Neutrophil (primary cell): ENCODE data around the gene CNTN5.

Source experiments
- H3K27ac ChIP-seq: fragments of 200-600 bp; sonication (generic); 2 replicates; pipeline ENCODE4 v1.5.1; 2016; ENCODE audit warnings: mild to moderate bottlenecking, moderate library complexity
- H3K27me3 ChIP-seq: fragments of 200-600 bp; sonication (generic); 2 replicates; pipeline ENCODE4 v1.6.0; 2016; ENCODE audit warnings: mild to moderate bottlenecking
- H3K36me3 ChIP-seq: fragments of 200-600 bp; sonication (generic); 2 replicates; pipeline ENCODE4 v1.5.1; 2017
- H3K4me1 ChIP-seq, 2 experiments: fragments of 200-600 bp in 1 of 2; sonication (generic) in 1 of 2; 1 replicate in 1 of 2; 2 replicates in 1 of 2; pipeline versions ENCODE4 v1.5.1 to v1.6.1; 2013 to 2016; ENCODE audit warnings: low read depth in 1 of 2, low read length in 1 of 2, mild to moderate bottlenecking in 1 of 2, moderate library complexity in 1 of 2; ENCODE audit not compliant: control insufficient read depth in 1 of 2, insufficient read depth in 1 of 2
- H3K4me3 ChIP-seq, 2 experiments: fragments of 200-600 bp in 1 of 2; sonication (generic) in 1 of 2; 1 replicate in 1 of 2; 2 replicates in 1 of 2; pipeline ENCODE4 v1.5.1; 2013 to 2016; ENCODE audit warnings: low read depth in 1 of 2, low read length in 1 of 2, mild to moderate bottlenecking in 1 of 2, moderate library complexity in 1 of 2
- H3K9me3 ChIP-seq: fragments of 200-600 bp; sonication (generic); 2 replicates; pipeline ENCODE4 v1.5.1; 2016
- CTCF ChIP-seq: fragments of 200-600 bp; sonication (generic); IDR thresholded peaks from 2 replicates; pipeline ENCODE4 v1.5.1; 2016; ENCODE audit warnings: antibody characterized with exemption

Gene CNTN5

GRCh38 chr11:100354736-100355135, 1334.0 kb downstream of the CNTN5 start:
- no peak overlapping the region for H3K4me3 ChIP-seq
- no peak overlapping the region for H3K27ac ChIP-seq
- H3K4me1 ChIP-seq, result no peaks in the 10 kb centered on the region
- no peaks in the 10 kb centered on the region for H3K9me3 ChIP-seq
- no peaks in the 10 kb centered on the region for H3K27me3 ChIP-seq
- no peak for TF ChIP-seq CTCF
- no peaks in the 10 kb centered on the region for H3K36me3 ChIP-seq

- Histone ChIP-seq H3K36me3 (no peaks in the 10 kb centered on the region), H3K9me3 (no peaks in the 10 kb centered on the region)
- no peak for TF ChIP-seq CTCF
Measured at GRCh38 chr11:100356035-100356434, 1335.3 kb downstream of the CNTN5 start.

DNA sequence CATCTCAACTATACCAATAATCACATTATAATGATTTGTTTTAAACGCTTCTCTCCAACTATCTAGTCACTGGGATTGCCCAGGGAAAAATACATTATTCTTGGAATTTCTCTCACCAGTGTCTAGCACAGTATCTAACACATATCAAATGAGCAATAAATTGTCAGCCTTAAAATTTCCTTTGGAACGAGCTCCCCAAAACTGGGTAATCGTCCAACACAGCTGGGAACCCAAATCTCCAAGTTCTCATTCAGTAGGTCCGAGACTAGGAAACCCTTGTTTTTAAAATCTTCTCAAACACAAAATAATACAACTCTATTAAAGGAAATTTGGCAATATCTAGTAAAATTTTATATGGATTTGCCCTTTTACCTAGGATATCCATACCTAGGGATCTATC, 1338.5 kb downstream of the CNTN5 start:
- Histone ChIP-seq H3K27me3 (no peaks in the 10 kb centered on the region), H3K4me1 (no peaks in the 10 kb centered on the region), H3K9me3 (no peaks in the 10 kb centered on the region), H3K27ac (no peak overlapping the region), H3K36me3 (no peaks in the 10 kb centered on the region), H3K4me3 (no peak overlapping the region)
- no peak for TF ChIP-seq CTCF

More at GRCh38 chr11:100356035-100356434, 1335.3 kb downstream of the CNTN5 start:
- no peak overlapping the region for H3K27ac ChIP-seq
- no peaks in the 10 kb centered on the region for H3K4me1 ChIP-seq
- H3K27me3 ChIP-seq, result no peaks in the 10 kb centered on the region
- no peak overlapping the region for H3K4me3 ChIP-seq

DNA sequence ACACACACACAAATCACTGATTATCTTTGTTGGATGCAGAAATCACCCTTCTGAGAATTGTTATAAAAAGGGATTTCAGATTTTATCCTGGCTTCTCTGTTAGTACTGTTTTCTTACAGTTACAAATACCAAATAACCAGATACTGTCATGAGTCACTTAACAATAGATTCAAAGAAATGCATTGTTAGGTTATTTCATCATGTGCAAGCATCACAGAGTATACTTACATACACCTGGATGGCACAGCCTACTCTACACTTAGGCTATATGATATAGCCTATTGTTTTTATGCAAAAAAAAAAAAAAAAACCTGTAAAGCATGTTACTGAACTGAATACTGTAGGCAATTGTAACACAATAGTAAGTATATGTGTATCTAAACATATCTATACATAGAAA, 1347.1 kb downstream of the CNTN5 start:
- Histone ChIP-seq H3K9me3 (no peaks in the 10 kb centered on the region), H3K27me3 (no peaks in the 10 kb centered on the region), H3K27ac (no peak overlapping the region), H3K36me3 (no peaks in the 10 kb centered on the region), H3K4me3 (no peak overlapping the region), H3K4me1 (no peaks in the 10 kb centered on the region)
- TF ChIP-seq CTCF, result no peak

GRCh38 chr11:100383357-100383865, 1362.7 kb downstream of the CNTN5 start:
- no peaks in the 10 kb centered on the region for H3K36me3 ChIP-seq
- H3K27me3 ChIP-seq, result no peaks in the 10 kb centered on the region
- H3K4me3 ChIP-seq, result no peak overlapping the region
- H3K27ac ChIP-seq, result no peak overlapping the region
- no peak for TF ChIP-seq CTCF
- H3K9me3 ChIP-seq, result no peaks in the 10 kb centered on the region
- H3K4me1 ChIP-seq, result no peaks in the 10 kb centered on the region

DNA sequence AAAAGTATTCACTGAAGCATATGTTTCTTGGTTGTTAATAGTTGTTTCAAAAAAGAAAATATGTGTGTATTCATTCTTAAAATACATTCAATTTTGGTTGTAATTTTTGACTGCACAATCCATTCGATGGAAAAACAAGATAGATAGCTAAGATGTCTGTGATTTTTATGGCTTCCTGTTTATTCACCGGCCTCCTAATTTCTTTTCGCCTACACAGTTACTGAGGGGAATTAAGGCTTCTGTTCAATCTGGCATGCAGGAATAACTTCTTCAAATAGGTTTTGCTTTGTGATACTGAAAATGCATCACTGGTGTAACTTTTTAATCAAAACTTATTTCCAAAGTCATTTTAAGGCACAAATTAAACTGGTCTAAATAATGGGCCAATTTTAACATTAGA, 1375.5 kb downstream of the CNTN5 start:
- Histone ChIP-seq H3K36me3 (no peaks in the 10 kb centered on the region), H3K4me1 (no peaks in the 10 kb centered on the region), H3K9me3 (no peaks in the 10 kb centered on the region), H3K4me3 (no peak overlapping the region), H3K27me3 (no peaks in the 10 kb centered on the region), H3K27ac (no peak overlapping the region)
- TF ChIP-seq CTCF, result no peak
